ENCODE data around the gene CYP4A11. TPM values are rescaled to one million over a fixed set of nuclear protein-coding genes. Genes with fewer than 3 reads are reported as not detected.
"Not testable (repeated sequence)": the region's sequence is repeated elsewhere in the genome, so short reads cannot be mapped to it uniquely, and the experiment has no call there.

CYP4A11 gene
- total RNA-seq, 4 donors from 2014 or later, result 0.29 TPM; not detected in 3

DNA sequence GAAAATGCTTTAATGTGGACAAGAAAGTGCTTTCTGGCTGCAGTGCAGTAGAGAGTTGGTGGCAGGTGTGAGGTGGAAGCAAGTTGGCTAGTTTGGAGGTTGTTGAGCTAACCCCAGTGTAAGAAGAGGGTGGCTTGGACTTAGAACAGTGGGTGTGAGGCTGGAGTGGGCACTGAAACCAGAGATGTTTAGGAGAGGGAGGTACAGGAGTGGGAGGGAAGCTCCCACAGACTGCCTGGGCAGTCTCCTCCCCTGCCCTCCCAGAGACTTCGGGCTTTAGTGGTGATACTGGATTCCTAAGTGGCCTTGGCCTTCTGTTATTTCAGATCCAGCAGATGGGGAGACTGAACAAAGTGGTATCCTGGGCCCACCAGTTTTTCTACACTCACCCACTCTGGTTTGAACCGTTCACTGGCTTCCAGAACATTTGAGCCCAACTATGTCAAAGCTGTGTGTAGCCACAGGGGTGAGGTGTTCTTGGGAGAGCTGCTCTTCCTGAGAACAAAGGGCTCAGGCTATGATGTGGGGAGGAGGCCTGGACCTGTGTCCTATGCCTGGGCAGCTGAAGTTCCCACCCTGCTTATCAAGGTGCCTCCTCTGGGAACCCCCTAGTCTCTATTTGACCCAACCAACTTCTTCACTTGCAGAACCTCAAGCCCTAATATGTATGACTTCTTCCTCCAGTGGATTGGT is 19.9 kb upstream of the CYP4A11 start:
- intact Hi-C loops (cut with DNase I; ENCODE audit: low total_unique reads), result no loop called here
- no peak overlapping the region for H3K4me3 ChIP-seq (ENCODE audit: low read depth, poor library complexity, severe bottlenecking)
- WGBS, 2 donors, result 65 to 94% methylated on average over 2 of the region's 2 CpGs
- DNase-seq (ENCODE audit: low spot score in 2 of 2), result no peak
- TF ChIP-seq, protein P1, sequence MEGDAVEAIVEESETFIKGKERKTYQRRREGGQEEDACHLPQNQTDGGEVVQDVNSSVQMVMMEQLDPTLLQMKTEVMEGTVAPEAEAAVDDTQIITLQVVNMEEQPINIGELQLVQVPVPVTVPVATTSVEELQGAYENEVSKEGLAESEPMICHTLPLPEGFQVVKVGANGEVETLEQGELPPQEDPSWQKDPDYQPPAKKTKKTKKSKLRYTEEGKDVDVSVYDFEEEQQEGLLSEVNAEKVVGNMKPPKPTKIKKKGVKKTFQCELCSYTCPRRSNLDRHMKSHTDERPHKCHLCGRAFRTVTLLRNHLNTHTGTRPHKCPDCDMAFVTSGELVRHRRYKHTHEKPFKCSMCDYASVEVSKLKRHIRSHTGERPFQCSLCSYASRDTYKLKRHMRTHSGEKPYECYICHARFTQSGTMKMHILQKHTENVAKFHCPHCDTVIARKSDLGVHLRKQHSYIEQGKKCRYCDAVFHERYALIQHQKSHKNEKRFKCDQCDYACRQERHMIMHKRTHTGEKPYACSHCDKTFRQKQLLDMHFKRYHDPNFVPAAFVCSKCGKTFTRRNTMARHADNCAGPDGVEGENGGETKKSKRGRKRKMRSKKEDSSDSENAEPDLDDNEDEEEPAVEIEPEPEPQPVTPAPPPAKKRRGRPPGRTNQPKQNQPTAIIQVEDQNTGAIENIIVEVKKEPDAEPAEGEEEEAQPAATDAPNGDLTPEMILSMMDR (IDR thresholded peaks at IDR 0.05), result no peak
- TF ChIP-seq POLR2A (IDR thresholded peaks at IDR 0.05), result no peak

DNA sequence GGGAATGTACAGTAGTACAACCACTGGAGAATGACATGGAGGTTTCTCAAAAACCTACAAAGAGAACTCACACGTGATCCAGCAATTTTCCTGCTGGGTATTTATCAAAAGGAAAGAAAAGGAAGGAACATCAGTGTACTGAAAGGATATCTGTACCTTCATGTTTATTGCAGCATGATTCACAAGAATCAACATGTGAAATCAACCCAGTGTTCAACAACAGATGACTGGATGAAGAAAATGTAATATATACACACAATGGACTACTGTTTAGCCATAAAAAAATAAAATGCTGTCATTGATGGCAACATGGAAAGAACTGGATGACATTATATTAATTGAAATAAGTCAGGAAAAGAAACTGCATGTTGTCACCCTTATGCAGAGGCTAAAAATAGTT is 19.0 kb upstream of the CYP4A11 start:
- intact Hi-C loops (cut with DNase I; ENCODE audit: low total_unique reads), result no loop called here
- DNase-seq (ENCODE audit: low spot score in 2 of 2), result no peak

DNA sequence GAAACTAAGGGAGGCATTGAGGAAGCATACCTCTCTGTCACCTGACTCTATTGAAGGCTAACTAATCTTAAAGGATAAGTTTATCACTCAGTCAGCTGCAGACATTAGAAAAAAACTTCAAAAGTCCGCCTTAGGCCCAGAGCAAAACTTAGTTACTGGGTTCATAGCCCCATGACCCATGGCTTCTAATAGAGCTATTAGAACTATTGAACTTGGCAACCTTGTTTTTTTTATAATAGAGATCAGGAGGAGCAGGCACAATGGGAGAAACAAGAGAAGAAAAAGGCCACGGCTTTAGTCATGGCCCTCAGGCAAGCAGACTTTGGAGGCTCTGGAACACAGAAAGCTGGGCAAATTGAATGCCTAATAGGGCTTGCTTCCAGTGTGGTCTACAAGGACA is 13.8 kb upstream of the CYP4A11 start:
- 65 to 83% methylated on average over 2 of the region's 2 CpGs for WGBS, 2 donors

More for the DNA sequence above, 19.0 kb upstream of the CYP4A11 start:
- TF ChIP-seq, protein P1 (IDR thresholded peaks at IDR 0.05), result no peak
- TF ChIP-seq POLR2A (IDR thresholded peaks at IDR 0.05), result no peak
- WGBS, 2 donors, result 30 to 38% methylated on average over 1 of the region's 1 CpG
- H3K4me3 ChIP-seq (ENCODE audit: low read depth, poor library complexity, severe bottlenecking), result no peak overlapping the region

DNA sequence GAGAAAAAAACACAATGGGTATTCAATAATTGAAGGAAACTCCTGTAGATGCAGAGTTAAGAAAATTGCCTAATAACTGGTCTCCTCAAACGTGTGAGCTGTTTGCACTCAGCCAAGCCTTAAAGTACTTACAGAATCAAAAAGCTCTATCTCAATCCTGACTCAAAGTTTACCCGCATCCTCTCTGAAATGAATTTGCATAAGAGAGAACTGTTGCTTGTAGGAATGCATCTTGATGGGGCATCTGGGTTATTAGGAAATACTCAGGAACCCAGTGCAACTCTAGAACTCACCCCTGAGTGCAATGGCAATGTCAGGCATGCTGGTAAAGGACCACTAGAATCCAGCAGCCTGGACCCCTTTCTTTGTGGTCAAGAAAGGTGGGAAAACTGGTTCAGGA is 12.6 kb upstream of the CYP4A11 start:
- 51 to 52% methylated on average over 2 of the region's 2 CpGs for WGBS, 2 donors
- intact Hi-C loops (cut with DNase I; ENCODE audit: low total_unique reads); H3K4me3 ChIP-seq (ENCODE audit: low read depth, poor library complexity, severe bottlenecking): not testable (repeated sequence)

More for the DNA sequence above, 13.8 kb upstream of the CYP4A11 start:
- intact Hi-C loops (cut with DNase I; ENCODE audit: low total_unique reads); DNase-seq (ENCODE audit: low spot score in 2 of 2); H3K4me3 ChIP-seq (ENCODE audit: low read depth, poor library complexity, severe bottlenecking): not testable (repeated sequence)

DNA sequence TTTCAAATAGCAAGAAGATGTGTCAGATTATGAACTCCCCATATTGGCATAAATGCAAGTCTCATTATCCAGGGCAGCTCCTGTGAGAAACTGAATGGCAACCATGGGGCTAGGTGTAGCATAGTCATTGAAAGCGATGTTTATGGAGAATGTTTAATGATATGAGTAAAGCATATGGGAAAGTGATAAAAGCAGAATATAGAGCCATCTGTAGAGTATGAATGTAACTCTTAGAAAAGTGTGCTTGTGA is 8.1 kb upstream of the CYP4A11 start:
- H3K4me3 ChIP-seq (ENCODE audit: low read depth, poor library complexity, severe bottlenecking); DNase-seq (ENCODE audit: low spot score in 2 of 2); intact Hi-C loops (cut with DNase I; ENCODE audit: low total_unique reads): not testable (repeated sequence)
- 93 to 95% methylated on average over 1 of the region's 1 CpG for WGBS, 2 donors

More for the DNA sequence above, 12.6 kb upstream of the CYP4A11 start:
- DNase-seq (ENCODE audit: low spot score in 2 of 2), result not testable (repeated sequence)

DNA sequence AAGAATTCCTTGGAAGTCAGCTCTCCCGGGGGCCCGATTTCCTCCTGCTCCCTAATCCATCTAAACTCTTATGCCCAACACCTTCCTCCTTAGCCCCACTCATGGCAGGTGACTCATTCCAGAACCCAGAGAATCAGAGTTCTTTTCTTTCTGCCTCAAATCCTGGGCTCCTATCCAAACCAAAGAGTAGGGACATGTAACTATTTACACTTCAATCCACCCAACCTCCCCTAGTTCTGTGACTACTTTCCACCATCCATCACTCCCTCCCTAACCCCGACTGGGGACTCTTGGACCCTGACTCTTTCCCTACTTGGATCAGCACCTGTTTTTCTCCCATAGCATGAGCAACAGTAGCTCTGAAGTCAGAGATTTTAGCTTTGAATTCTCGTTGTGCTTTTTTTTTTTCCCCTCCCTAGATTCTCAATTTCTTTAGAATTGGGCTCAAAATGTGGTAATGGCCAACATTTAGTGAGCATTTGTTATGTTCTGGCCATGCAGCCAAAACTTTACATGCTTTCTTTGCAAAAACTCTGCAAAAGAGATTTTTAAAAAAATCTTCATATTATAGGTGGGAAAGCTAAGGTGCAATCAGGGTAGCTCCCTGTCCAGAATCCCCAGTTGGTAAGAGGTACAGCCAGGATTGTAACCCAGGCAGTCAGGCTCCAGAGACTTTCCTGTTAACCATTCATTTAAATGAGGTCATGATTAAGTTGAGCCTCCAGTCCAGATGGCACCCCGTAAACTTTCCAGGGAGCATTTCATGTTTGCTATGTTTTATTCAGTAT is 7.5 kb upstream of the CYP4A11 start:
- TF ChIP-seq POLR2A (IDR thresholded peaks at IDR 0.05), result no peak
- TF ChIP-seq, protein P1 (IDR thresholded peaks at IDR 0.05), result no peak
- WGBS, 2 donors, result 42 to 51% methylated on average over 4 to 5 of the region's 5 CpGs
- no peak for DNase-seq (ENCODE audit: low spot score in 2 of 2)
- H3K4me3 ChIP-seq (ENCODE audit: low read depth, poor library complexity, severe bottlenecking), result no peak overlapping the region
- intact Hi-C loops (cut with DNase I; ENCODE audit: low total_unique reads), result no loop called here

DNA sequence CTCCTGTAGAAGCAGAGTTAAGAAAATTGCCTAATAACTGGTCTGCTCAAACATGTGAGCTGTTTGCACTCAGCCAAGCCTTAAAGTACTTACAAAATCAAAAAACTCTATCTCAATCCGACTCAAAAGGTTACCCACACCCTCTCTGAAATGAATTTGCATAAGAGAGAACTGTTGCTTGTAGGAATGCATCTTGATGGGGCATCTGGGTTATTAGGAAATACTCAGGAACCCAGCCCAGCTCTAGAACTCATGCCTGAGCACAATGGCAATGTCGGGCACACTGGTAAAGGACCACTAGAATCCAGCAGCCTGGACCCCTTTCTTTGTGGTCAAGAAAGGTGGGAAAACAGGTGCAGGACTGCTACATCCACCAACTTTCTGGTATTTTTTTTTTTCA is 6.4 kb upstream of the CYP4A11 start:
- intact Hi-C loops (cut with DNase I; ENCODE audit: low total_unique reads), result not testable (repeated sequence)

DNA sequence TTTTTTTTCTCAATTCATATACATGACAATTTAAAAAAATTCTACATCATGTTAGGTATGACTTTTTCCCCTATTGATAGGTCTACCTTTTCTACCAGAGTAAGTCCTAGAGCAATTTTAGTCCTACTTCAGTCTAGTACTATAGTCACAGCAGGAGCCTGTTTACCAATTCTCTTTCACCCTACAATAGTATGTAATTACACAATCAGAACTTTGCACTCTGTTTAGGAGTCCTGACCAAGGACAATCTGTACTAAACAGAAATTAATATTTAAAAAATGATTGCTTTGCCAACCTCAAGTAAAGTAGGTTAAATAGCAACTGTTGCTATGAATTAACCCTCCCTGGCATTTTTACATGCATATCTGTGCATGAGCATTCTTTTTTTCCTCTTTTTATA is 810 bp upstream of the CYP4A11 start:
- intact Hi-C loops (cut with DNase I; ENCODE audit: low total_unique reads), result no loop called here
- no peak for DNase-seq (ENCODE audit: low spot score in 2 of 2)
- H3K4me3 ChIP-seq (ENCODE audit: low read depth, poor library complexity, severe bottlenecking), result no peak overlapping the region
- TF ChIP-seq, protein P1 (IDR thresholded peaks at IDR 0.05), result no peak
- TF ChIP-seq POLR2A (IDR thresholded peaks at IDR 0.05), result no peak

More for the DNA sequence above, 6.4 kb upstream of the CYP4A11 start:
- WGBS, 2 donors, result 27 to 28% methylated on average over 2 of the region's 2 CpGs
- not testable (repeated sequence) for H3K4me3 ChIP-seq (ENCODE audit: low read depth, poor library complexity, severe bottlenecking); DNase-seq (ENCODE audit: low spot score in 2 of 2)
